Stimulated activated CD4-positive, alpha-beta T cell treated with anti-CD3 and anti-CD28 coated beads, Interleukin-4, amount 100 ng/mL, for 4 hours (primary cell): Measurements from ENCODE around the gene TCTN1.
"Not testable (repeated sequence)": the region's sequence is repeated elsewhere in the genome, so short reads cannot be mapped to it uniquely, and the experiment has no call there.

Experiments used
- DNase-seq, 2 experiments: peaks; one replicate each; pipeline ENCODE4 v3.0.0-alpha.2; 2020

The TCTN1 gene

DNA sequence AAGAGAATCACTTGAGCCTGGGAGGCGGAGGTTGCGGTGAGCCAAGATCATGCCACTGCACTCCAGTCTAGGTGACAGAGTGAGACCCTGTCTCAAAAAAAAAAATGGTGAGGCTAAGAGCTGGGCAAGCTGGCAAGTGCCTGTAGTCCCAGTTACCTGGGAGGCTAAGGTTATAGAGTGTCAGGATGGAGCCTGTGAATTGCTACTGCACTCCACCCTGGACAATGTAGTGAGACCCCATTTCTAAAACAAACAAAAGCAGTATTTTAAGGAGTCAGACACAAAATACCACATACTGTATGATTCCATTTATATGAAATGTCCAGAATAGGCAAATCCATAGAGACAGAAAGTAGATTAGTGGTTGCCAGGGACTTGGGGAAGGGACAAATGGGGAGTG is 26.8 kb upstream of the TCTN1 start:
- not testable (repeated sequence) for DNase-seq

GRCh38 chr12:110590059-110590458 is 23.9 kb upstream of the TCTN1 start:
- no peak for DNase-seq

- DNase-seq = no peak
These were observed 23.1 kb upstream of the TCTN1 start for GRCh38 chr12:110590806-110591326.

DNA sequence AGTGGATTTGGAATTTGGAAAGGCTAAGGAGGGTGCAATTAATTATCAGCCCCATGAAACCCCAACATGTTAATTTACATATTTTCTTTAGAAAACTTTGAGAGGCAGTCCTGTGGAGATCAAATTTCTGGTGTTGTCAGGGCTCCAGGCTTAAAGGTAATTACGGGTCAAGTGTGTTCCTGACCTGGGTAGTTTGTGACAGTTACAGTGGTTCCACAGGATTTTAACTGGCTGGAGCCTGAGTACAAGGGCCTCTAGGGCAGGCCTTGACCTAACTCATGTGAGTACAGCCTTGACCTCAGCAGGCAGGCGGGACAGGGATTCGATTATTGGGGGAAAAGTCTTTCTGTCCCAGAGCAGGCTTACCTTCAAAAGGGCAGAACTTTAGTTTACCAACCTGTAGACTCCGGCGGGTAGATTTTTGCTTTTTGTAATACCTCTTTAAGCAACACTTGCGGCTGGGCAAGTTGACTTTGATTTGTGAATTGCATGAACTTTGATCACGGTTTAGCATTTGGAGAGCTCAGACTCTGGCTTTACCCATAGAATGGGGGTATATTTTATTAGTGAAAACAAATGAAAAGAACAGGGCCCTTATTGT is 22.4 kb upstream of the TCTN1 start:
- DNase-seq = no peak

- DNase-seq = no peak
These were observed 21.9 kb upstream of the TCTN1 start for GRCh38 chr12:110592078-110592477.

DNA sequence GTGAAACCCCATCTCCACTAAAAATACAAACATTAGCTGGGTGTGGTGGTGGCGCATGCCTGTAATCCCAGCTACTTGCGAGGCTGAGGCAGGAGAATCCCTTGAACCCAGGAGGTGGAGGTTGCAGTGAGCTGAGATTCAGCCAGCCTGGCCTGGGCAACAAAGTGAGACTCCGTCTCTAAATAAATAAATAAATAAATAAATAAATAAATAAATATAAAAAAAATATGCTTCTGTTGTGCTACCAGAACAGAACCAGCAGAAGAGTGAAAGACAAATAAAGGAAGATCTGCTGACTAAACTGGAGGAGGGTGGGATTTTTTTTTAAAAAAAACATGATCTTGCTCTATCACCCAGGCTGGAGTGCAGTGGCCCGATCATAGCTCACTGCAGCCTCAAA is 21.0 kb upstream of the TCTN1 start:
- DNase-seq = not testable (repeated sequence)

DNA sequence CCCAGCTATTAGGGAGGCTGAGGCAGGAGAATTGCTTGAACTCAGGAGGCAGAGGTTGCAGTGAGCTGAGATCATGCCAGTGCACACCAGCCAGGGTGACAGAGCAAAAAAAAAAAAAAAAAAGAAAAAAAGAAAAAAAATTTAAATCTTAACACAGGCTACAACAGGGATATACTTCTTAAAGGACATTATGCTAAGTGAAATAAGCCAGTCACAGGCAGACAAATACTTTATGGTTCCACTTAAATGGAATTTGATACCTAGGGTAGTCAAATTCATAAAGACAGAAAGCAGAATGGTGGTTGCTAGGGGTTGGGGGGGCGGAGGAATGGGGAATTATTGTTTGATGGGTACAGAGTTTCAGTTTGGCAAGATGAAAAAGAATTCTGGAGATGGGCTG is 16.0 kb upstream of the TCTN1 start:
- no peak for DNase-seq

GRCh38 chr12:110599334-110599733 is 14.6 kb upstream of the TCTN1 start:
- DNase-seq = no peak

GRCh38 chr12:110600254-110600653 is 13.7 kb upstream of the TCTN1 start:
- no peak for DNase-seq

DNA sequence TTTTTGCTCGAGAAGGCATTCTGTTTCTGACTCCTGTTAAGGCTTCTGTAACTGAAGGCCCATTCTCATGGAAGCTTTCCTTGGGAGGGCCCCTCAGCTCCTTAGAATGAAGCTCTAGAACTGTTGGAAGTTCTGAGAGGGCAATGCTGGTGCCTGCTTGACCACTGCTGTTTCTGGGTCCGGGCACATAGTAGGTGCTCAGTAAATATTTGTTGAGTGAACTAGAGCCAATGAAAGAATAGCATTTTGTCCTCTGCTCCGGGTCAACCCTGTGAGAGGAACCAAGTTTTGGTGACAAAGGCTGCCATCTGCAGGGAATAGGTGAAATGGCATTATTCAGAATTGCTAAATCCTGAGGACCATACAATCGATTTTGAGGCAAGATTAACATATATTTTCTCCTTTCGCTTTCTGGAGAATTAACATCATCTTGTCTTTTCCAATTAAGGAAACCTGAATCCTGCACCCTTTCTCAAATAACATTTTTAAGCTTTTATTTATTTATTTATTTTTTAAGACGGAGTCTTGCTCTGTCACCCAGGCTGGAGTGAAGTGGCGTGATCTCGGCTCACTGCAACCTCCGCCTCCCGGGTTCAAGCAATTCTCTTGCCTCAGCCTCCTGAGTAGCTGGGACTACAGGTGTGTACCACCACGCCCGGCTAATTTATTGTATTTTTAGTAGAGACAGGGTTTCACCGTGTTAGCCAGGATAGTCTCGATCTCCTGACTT is 11.7 kb upstream of the TCTN1 start:
- peak in 1 of 2 experiments; percentile 42 for DNase-seq

DNA sequence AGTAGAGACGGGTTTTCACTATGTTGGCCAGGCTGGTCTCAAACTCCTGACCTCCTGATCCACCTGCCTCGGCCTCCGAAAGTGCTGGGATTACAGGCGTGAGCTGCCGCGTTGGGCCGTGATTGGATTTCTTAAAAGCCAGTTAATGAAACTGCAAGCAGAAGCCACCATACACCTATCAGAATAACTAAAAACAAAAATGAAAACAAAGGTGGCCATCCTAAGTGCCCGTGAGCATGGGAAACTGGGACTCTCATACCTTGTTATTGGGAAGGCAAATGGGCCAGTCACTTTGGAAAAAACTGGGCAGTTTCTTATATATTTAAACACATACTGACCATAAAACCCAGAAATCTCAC is 7.7 kb upstream of the TCTN1 start:
- DNase-seq = no peak

DNA sequence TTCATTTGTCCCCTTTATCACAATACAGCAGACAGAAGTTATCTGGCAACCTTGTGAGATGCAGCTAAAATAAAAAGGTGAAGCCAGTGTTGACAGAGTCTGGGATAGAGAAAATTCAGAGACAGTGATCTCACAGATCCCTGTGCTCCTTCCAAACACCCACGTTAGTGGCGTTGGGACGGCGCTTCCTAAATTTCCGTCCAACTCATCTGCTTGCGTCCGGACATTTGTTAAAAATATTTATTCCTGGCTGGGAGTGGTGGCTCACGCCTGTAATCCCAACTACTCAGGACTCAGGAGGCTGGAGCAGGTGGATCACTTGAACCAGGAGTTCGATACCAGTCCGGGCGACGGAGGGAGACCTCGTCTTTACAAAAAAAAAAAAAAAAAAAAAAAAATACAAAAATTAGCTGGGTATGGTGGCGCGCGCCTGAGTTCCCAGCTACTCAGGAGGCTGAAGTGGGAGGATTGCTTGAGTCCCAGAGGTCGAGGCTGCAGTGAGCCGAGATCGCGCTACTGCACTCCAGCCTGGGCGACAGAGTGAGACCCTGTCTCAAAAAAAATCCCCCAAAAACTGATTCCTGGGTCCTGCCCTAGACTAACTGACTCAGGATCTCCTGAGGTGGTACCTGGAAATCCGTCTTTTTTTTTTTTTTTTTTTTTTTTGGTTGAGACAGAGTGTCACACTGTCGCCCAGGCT is 708 bp upstream of the TCTN1 start:
- no peak for DNase-seq

- no peak for DNase-seq
These were observed 1.2 kb downstream of the TCTN1 start for GRCh38 chr12:110615171-110615570.

DNA sequence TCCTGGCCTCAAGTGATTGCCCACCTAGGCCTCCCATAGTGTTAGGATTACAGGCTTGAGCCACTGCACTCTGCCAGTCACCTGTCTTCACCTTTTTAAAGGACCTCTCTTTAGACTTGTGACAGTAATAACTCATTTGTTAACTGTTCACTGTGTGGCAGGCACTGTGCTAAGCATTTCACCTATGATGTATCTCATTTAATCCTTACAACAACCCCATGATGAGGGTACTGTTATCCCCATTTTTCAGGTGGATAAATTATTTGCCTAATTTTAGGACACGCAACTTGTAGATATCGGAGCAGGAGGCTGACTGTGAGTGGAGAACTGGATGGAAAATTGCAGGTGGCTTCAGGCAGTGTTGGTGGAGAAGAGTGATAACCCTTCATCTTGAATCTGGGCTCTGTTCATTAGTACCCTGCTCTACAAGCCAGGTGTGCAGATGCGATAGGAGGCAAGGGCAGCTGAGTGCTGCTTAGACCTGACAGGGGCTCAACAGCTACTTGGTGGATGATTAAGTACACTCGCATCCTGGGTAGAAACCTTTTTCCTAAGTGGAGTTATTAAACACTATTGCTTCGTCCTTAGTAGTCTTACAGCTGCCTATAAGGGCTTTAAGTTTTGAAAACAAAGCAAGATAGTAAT is 2.7 kb downstream of the TCTN1 start:
- DNase-seq = no peak

GRCh38 chr12:110619534-110619953 is 5.6 kb downstream of the TCTN1 start:
- peak in 1 of 2 experiments; percentile 8 for DNase-seq

DNA sequence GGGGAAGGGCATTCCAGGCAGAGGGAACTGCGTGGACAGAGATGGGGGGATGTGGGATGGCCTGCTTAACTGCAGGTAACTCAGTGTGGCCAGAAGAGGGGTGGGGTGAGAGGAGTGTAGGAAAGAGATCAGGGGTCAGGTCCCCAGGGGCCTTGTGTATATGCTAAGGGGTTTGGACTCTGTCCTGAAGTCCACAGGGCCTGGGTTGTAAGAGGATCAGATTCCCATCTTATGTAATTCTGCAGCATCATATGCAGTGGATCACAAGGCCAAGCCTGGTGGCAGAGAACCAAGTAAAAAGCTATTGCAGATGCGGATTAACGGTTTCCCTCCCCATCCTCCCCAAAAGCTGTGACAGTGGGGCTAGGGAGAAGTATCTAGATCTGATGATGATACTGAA is 8.7 kb downstream of the TCTN1 start:
- DNase-seq = no peak

DNA sequence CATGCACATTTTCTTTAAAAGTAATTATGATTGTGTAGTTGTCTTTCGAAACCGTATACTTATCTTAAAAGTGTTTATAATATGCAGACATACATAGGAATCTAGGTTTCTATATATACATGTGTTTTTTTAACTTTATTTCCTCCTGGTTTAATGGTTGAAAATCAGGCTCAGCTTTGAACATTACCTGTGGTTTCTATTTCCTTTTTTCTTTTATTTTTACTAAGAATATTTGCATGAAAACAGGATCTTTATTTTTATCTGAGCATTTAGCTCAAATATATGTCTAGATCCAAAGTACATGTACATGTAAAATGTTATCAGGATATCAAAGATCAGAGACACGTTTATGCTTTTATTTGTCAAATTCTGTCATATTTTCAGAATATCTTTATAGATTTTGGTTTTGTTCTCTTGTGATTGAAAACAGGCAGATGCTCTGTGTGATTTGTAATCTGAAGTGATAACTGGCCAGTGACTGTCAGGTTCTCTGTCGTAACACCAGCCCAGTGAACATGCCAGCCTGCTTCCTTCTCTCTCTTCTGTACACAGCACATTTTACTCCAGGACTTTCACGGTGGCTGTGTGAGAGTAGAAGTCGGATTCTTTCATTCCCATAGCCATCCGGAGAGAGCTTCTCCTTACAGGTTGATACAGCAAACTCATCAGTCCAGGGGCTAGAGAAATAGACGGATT is 13.7 kb downstream of the TCTN1 start:
- DNase-seq = no peak

DNA sequence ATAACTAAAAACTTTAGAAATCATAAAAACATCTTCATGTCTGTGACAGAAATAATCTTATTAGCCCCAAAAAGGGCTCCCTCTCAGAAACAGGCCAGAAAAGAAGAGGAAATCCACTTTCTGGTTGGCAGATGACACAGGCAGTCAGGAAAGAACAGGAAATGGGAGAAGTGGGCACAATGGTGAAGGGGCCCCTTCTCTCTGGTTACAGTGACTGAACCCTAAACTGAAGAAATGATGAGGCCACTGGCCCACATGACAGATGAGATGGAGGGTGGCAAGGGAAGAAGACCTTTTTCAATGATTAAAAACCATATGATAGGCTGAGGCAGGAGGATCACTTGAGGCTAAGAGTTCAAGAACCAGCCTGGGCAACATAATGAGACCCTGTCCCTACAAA is 21.1 kb downstream of the TCTN1 start:
- DNase-seq = no peak

DNA sequence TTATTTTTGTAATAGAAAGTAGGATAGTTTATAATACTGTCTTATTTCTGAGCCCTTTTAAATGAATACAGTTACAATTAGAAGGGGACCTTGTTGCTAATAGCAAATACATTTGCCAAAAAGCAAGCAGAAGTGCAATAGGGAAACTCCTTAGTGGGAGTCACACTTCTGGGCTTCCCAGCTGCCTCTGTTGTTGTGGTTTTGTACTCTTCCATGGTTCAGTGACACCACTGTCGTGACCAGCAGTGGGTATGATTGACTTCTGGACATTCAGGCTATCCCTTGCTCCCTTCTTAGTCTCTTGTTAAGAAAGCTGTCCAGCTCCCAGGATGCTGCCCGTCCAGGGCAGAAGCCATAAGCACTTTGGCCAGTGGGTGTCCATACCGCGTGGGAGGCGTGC is 22.6 kb downstream of the TCTN1 start:
- DNase-seq = no peak

GRCh38 chr12:110637869-110638441 is 24.0 kb downstream of the TCTN1 start:
- DNase-seq = no peak

DNA sequence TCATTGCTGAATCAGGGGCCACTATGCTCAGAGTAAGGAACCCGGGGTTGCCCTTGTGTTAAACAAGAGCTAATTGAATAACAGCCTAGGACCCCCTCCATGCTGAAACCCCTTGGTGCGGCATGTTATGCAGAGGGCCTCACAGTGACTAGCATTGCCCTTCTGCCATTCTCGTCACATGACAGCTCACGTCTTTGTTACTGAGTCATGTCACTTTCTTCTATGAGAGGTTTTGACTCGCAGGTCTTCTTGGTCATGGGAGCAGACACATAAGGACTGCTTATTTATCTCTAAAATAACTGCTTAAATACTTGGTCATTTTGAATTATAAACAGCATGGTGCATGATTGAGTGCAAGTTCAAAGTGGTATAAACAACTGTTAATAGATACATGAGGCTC is 24.9 kb downstream of the TCTN1 start:
- DNase-seq = no peak

- no peak for DNase-seq
These were observed 25.6 kb downstream of the TCTN1 start for GRCh38 chr12:110639336-110640141.
